Loucy (cell line): ENCODE results near the gene C1orf35.

Source experiments
- EZH2phosphoT487 ChIP-seq: fragments of 200-600 bp; IDR thresholded peaks from 2 replicates; pipeline ENCODE4 v1.6.1; 2018; ENCODE audit warnings: antibody characterized with exemption, mild to moderate bottlenecking, moderate library complexity, borderline replicate concordance
- TF ChIP-seq, protein P1 (sequence below): fragments of 200-600 bp; sonication (generic); conservative IDR thresholded peaks from 2 replicates; pipeline ENCODE4 v1.5.1; 2014; ENCODE audit warnings: mild to moderate bottlenecking, antibody characterized with exemption, low read length

DNA sequence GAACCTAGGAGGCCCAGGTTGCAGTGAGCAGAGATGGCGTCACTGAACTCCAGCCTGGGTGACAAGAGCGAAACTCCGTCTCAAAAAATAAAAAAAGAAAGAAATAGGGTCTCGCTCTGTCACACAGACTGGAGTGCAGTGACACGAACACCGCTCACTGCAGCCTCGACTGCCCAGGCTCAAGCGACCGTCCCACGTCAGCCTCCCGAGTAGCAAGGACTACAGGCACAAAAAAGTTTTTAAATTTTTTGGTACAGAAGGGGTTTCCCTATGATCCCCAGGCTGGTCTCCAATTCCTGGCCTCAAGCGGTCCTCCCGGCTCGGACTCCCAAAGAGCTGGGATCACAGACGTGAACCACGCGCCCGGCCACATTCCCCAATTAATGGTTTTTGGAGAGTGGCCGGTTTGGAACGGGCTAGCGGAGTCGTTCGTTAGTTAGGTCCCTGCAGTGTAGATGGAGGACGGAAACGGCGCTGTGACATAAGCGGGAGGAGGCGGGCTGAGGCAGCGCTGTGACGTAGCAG lies 36.3 kb upstream of the C1orf35 start:
- TF ChIP-seq, protein P1, sequence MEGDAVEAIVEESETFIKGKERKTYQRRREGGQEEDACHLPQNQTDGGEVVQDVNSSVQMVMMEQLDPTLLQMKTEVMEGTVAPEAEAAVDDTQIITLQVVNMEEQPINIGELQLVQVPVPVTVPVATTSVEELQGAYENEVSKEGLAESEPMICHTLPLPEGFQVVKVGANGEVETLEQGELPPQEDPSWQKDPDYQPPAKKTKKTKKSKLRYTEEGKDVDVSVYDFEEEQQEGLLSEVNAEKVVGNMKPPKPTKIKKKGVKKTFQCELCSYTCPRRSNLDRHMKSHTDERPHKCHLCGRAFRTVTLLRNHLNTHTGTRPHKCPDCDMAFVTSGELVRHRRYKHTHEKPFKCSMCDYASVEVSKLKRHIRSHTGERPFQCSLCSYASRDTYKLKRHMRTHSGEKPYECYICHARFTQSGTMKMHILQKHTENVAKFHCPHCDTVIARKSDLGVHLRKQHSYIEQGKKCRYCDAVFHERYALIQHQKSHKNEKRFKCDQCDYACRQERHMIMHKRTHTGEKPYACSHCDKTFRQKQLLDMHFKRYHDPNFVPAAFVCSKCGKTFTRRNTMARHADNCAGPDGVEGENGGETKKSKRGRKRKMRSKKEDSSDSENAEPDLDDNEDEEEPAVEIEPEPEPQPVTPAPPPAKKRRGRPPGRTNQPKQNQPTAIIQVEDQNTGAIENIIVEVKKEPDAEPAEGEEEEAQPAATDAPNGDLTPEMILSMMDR: no peak
- no peak for TF ChIP-seq EZH2phosphoT487
